Measurements from ENCODE around the gene SLC27A2. TPM values are rescaled to one million over a fixed set of nuclear protein-coding genes. Genes with fewer than 3 reads are reported as not detected.

SLC27A2 gene
- total and polyA plus RNA-seq, 4 donors: 0.39 to 2.1 TPM; not detected in 2

DNA sequence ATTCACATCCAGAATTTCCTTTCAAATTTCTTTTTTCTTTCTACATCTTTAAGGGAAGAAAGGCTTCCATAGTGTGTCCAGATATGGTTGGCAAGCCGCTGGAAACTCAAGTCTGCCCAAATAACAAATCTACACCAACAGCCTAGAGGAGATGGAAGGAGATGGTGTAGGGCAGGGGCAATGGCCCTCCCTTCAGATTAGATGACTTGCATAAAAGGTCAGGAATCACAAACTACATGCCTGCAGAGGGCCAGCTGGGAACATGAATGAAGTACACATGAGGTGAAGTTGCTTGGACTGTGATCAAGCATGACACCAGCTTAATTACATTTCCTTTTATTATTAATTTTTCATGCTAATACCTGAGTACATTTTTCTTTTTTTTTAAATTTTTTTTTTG is 10.2 kb downstream of the SLC27A2 start:
- peaks cover 2% of the 10 kb centered on the region for H3K9me3 ChIP-seq (ENCODE audit: control insufficient read depth, low read length)
- H3K36me3 ChIP-seq (ENCODE audit: control insufficient read depth in 1 of 2, insufficient read depth in 2 of 2, low read length in 1 of 2): no peaks in the 10 kb centered on the region
- peaks cover 2% of the 10 kb centered on the region in 2 donors for H3K27me3 ChIP-seq (ENCODE audit: control insufficient read depth in 1 of 2, insufficient read depth in 2 of 2, low read length in 1 of 2)
- no peak overlapping the region for H3K27ac ChIP-seq (ENCODE audit: low read depth in 1 of 2, low read length in 2 of 2)
- DNase-seq (no peak), ATAC-seq (ENCODE audit: low FRiP score) (no peak)
- no peaks in the 10 kb centered on the region for H3K4me1 ChIP-seq (ENCODE audit: control insufficient read depth in 1 of 2, insufficient read depth in 2 of 2, low read length in 2 of 2)
- WGBS, 2 donors: 91 to 93% methylated on average over 1 of the region's 1 CpG
- intact Hi-C loops (cut with DNase I): no loop called here
- no peak overlapping the region for H3K4me3 ChIP-seq (ENCODE audit: low read length in 2 of 2)

DNA sequence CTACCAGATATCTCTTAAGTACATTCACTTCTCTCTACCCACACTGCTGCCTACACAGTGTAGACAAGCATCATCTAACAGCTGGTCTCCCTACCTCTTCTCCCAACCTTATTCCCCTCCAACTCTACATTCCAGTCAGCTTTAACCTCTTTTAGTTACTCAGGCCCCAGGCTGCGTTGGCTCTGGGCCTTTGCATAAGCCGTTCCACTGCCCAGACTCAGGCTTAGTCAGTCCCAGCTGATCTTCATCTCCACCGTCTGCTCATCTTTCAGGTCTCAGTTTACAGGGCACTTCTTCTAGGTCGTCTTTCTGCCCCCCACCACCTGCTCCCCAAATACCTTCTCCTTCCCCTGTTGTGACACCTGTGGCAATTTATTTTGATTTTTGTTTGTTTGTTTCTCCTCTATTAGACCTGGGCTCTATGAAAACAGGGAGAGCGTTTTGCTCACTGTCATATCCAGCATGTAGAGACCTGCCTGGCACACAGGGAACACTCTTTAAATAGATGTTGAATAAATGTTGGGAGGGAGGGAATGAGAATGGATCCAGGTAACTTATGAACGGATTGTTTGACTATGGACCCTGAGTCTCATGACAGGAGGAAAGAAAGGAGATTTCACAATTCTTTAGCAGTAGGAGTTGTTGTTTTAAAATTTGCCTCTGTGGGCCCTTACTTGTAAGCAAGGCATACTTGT is 11.1 kb downstream of the SLC27A2 start:
- DNase-seq (no peak), ATAC-seq (ENCODE audit: low FRiP score) (no peak)
- H3K27ac ChIP-seq (ENCODE audit: low read depth in 1 of 2, low read length in 2 of 2): no peak overlapping the region
- WGBS, 2 donors: 72 to 79% methylated on average over 6 of the region's 6 CpGs
- H3K36me3 ChIP-seq (ENCODE audit: control insufficient read depth in 1 of 2, insufficient read depth in 2 of 2, low read length in 1 of 2): no peaks in the 10 kb centered on the region
- peaks cover 2% of the 10 kb centered on the region for H3K9me3 ChIP-seq (ENCODE audit: control insufficient read depth, low read length)
- no peaks in the 10 kb centered on the region for H3K4me1 ChIP-seq (ENCODE audit: control insufficient read depth in 1 of 2, insufficient read depth in 2 of 2, low read length in 2 of 2)
- peaks cover 0 to 2% of the 10 kb centered on the region in 2 donors for H3K27me3 ChIP-seq (ENCODE audit: control insufficient read depth in 1 of 2, insufficient read depth in 2 of 2, low read length in 1 of 2)
- H3K4me3 ChIP-seq (ENCODE audit: low read length in 2 of 2): no peak overlapping the region
- intact Hi-C loops (cut with DNase I): no loop called here

DNA sequence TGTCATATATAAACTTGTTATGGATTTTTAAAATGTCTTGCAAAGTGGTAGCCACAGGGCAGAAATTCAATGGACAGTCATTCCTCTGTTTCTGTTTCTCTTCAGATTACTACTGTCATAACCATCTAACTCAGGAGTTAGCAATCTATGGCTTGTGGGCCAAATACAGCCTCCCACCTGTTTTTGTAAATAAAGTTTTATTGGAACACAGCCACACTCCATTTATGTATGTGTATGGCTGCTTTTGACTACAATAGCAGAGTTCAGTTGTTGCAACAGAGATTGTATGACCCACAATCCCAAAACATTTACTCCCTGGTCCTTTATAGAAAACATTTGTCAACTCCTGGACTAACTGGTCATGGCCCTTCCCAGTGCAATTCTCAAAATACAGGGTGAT is 20.0 kb downstream of the SLC27A2 start:
- H3K9me3 ChIP-seq (ENCODE audit: control insufficient read depth, low read length): no peaks in the 10 kb centered on the region
- H3K27ac ChIP-seq (ENCODE audit: low read depth in 1 of 2, low read length in 2 of 2): no peak overlapping the region
- DNase-seq (no peak), ATAC-seq (ENCODE audit: low FRiP score) (no peak)
- intact Hi-C loops (cut with DNase I): no loop called here
- H3K4me3 ChIP-seq (ENCODE audit: low read length in 2 of 2): no peak overlapping the region
- H3K27me3 ChIP-seq (ENCODE audit: control insufficient read depth in 1 of 2, insufficient read depth in 2 of 2, low read length in 1 of 2): no peaks in the 10 kb centered on the region
- H3K4me1 ChIP-seq (ENCODE audit: control insufficient read depth in 1 of 2, insufficient read depth in 2 of 2, low read length in 2 of 2): no peaks in the 10 kb centered on the region
- no peaks in the 10 kb centered on the region for H3K36me3 ChIP-seq (ENCODE audit: control insufficient read depth in 1 of 2, insufficient read depth in 2 of 2, low read length in 1 of 2)

DNA sequence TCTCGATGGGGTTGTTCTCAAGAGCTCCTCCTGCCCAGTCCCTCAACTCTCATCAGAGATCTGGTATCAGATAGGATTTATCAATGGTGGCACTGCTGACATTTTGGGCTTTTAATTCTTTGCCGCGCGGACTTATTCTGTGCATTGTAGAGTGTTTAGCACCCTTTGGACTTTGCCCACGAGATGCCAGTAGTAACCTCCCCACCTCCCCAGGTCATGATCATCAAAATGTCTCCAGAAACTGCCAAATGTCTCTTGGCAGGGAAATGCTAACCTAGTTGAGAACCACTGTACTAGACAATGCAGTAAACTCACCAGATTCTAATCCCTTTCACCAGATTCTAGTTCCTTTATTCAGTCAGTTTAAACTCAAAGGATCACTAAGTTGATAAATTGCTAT is 24.0 kb downstream of the SLC27A2 start:
- H3K27ac ChIP-seq (ENCODE audit: low read depth in 1 of 2, low read length in 2 of 2): no peak overlapping the region
- H3K4me3 ChIP-seq (ENCODE audit: low read length in 2 of 2): no peak overlapping the region
- H3K4me1 ChIP-seq (ENCODE audit: control insufficient read depth in 1 of 2, insufficient read depth in 2 of 2, low read length in 2 of 2): no peaks in the 10 kb centered on the region
- intact Hi-C loops (cut with DNase I): no loop called here
- no peaks in the 10 kb centered on the region for H3K27me3 ChIP-seq (ENCODE audit: control insufficient read depth in 1 of 2, insufficient read depth in 2 of 2, low read length in 1 of 2)
- WGBS, 2 donors: 82 to 89% methylated on average over 5 of the region's 5 CpGs
- no peak for ATAC-seq (ENCODE audit: low FRiP score)
- no peaks in the 10 kb centered on the region for H3K36me3 ChIP-seq (ENCODE audit: control insufficient read depth in 1 of 2, insufficient read depth in 2 of 2, low read length in 1 of 2)
- no peak for DNase-seq
- no peaks in the 10 kb centered on the region for H3K9me3 ChIP-seq (ENCODE audit: control insufficient read depth, low read length)

DNA sequence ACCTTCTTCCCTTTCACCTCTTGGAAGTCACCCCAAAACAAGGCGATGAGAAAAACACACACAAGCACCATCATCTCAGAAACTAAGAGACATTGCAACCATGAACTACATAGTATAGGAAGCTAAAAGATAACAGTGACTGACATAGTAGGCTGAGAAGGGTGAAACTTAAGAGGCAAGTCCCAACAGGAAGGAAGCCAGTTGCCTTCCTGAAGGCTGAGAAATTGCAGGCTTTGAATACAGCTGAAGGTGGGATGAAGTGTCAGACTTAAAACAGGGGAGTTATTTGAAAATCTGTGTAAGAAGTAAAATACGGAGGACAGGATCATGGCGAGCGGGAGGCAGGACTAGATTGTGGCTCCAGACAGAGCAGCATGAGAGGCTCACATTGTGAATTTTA is 27.8 kb downstream of the SLC27A2 start:
- H3K27ac ChIP-seq (ENCODE audit: low read depth in 1 of 2, low read length in 2 of 2): no peak overlapping the region
- ATAC-seq (ENCODE audit: low FRiP score) (no peak), DNase-seq (no peak)
- H3K27me3 ChIP-seq (ENCODE audit: control insufficient read depth in 1 of 2, insufficient read depth in 2 of 2, low read length in 1 of 2): no peaks in the 10 kb centered on the region
- H3K4me1 ChIP-seq (ENCODE audit: control insufficient read depth in 1 of 2, insufficient read depth in 2 of 2, low read length in 2 of 2): no peaks in the 10 kb centered on the region
- WGBS, 2 donors: 87% methylated on average over 4 of the region's 4 CpGs
- intact Hi-C loops (cut with DNase I): no loop called here
- H3K4me3 ChIP-seq (ENCODE audit: low read length in 2 of 2): no peak overlapping the region
- no peaks in the 10 kb centered on the region for H3K9me3 ChIP-seq (ENCODE audit: control insufficient read depth, low read length)
- no peaks in the 10 kb centered on the region for H3K36me3 ChIP-seq (ENCODE audit: control insufficient read depth in 1 of 2, insufficient read depth in 2 of 2, low read length in 1 of 2)

DNA sequence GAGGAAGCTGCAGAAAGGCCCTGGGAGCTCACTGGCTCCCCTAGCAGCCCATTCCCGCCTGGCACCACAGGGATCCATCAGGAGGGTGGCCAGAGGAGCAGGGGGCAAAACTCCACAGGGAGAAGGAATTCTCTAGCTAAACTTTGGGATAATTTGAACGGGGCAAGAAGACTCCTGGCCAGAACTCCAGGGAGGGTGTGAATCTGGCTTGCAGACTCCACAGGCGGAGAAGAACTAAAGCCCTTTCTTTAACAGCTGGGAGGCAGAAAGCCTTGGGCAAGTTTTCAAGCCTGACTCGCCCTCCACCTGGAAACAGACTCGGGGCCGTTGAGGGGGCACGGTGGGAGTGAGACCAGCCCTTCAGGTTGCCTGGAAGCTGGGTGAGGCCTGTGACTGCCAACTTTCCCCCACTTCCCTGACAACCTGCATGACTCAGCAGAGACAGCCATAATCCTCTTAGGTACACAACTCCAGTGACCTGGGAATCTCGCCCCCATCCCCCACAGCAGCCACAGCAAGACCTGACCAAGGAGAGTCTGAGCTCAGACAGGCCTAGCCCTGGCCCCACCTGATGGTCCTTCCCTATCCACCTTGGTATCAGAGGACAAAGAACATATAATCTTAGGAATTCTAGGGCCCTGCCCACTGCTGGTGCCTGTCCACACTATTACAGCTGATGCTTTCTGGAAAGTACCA is 28.6 kb downstream of the SLC27A2 start:
- intact Hi-C loops (cut with DNase I): no loop called here
- Histone ChIP-seq H3K9me3 (ENCODE audit: control insufficient read depth, low read length) (no peaks in the 10 kb centered on the region), H3K36me3 (ENCODE audit: control insufficient read depth in 1 of 2, insufficient read depth in 2 of 2, low read length in 1 of 2) (no peaks in the 10 kb centered on the region), H3K27me3 (ENCODE audit: control insufficient read depth in 1 of 2, insufficient read depth in 2 of 2, low read length in 1 of 2) (no peaks in the 10 kb centered on the region), H3K27ac (ENCODE audit: low read depth in 1 of 2, low read length in 2 of 2) (no peak overlapping the region), H3K4me1 (ENCODE audit: control insufficient read depth in 1 of 2, insufficient read depth in 2 of 2, low read length in 2 of 2) (no peaks in the 10 kb centered on the region), H3K4me3 (ENCODE audit: low read length in 2 of 2) (no peak overlapping the region)
- WGBS, 2 donors: 72 to 81% methylated on average over 8 of the region's 8 CpGs
- ATAC-seq (ENCODE audit: low FRiP score) (no peak), DNase-seq (no peak)

DNA sequence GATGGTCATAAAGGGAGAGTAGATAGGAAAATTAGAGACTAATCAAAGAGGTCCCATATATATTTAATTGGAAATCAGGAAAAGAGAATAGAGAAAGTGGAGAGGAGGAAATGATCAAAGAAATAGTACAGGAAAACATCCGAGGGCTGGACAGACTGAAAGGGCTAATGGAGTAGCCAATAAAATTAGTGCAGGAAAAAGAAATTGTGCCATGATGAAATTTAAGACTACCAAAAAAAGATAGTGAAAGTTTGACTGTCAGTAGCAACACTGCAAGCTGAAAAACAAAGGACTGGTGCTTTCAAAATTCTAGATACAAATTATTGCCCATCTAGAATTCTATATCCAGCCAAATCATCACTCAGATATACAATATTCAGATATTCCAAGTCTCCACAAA is 36.3 kb downstream of the SLC27A2 start:
- Histone ChIP-seq H3K4me3 (ENCODE audit: low read length in 2 of 2) (no peak overlapping the region), H3K4me1 (ENCODE audit: control insufficient read depth in 1 of 2, insufficient read depth in 2 of 2, low read length in 2 of 2) (no peaks in the 10 kb centered on the region), H3K9me3 (ENCODE audit: control insufficient read depth, low read length) (peaks cover 1% of the 10 kb centered on the region), H3K36me3 (ENCODE audit: control insufficient read depth in 1 of 2, insufficient read depth in 2 of 2, low read length in 1 of 2) (no peaks in the 10 kb centered on the region), H3K27ac (ENCODE audit: low read depth in 1 of 2, low read length in 2 of 2) (no peak overlapping the region), H3K27me3 (ENCODE audit: control insufficient read depth in 1 of 2, insufficient read depth in 2 of 2, low read length in 1 of 2) (no peaks in the 10 kb centered on the region)
- ATAC-seq (ENCODE audit: low FRiP score) (no peak), DNase-seq (no peak)
- 54 to 64% methylated on average over 1 of the region's 1 CpG for WGBS, 2 donors
- intact Hi-C loops (cut with DNase I): no loop called here

DNA sequence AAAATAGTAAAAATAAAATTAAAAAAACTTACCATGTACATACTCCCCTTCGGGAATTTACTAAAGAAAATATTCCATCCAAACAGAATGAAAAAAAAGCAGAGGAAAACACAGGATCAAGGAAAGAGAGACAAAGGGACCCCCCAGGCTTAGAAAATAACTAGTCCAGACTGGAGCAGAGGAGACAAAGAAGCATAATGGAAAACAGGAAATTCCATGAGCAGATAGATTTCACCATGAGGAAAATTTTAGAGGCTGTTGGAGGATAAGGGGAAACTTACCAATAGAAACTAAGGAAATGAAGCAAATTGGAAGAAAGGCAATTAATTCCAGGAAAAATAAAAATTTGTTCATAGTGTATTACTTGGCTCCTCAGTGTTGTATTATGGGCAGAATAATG is 36.7 kb downstream of the SLC27A2 start:
- Histone ChIP-seq H3K27me3 (ENCODE audit: control insufficient read depth in 1 of 2, insufficient read depth in 2 of 2, low read length in 1 of 2) (no peaks in the 10 kb centered on the region), H3K9me3 (ENCODE audit: control insufficient read depth, low read length) (peaks cover 1% of the 10 kb centered on the region), H3K4me1 (ENCODE audit: control insufficient read depth in 1 of 2, insufficient read depth in 2 of 2, low read length in 2 of 2) (no peaks in the 10 kb centered on the region), H3K4me3 (ENCODE audit: low read length in 2 of 2) (no peak overlapping the region), H3K36me3 (ENCODE audit: control insufficient read depth in 1 of 2, insufficient read depth in 2 of 2, low read length in 1 of 2) (no peaks in the 10 kb centered on the region), H3K27ac (ENCODE audit: low read depth in 1 of 2, low read length in 2 of 2) (no peak overlapping the region)
- ATAC-seq (ENCODE audit: low FRiP score) (no peak), DNase-seq (no peak)
- intact Hi-C loops (cut with DNase I): no loop called here
- WGBS, 2 donors: 57 to 63% methylated on average over 1 of the region's 1 CpG

DNA sequence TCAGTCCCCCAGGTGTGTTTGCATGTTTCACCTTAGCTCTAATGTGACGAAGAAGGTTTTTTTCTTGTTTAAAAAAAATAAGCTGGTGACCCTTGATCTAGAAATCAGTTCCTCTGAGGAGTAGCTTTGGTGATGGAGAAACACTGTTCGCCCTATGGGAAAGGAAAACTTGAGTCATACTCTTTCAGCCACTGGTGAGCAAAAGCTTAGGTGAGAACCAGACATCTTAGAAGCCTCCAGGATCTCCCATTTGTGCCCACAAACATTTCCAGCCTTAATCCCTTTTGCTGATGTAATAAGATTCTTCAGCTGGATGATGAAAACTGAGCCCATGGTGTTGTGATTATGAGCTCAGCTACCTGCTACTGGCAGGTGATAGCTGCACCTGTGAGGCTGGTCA is 37.8 kb downstream of the SLC27A2 start:
- 83 to 84% methylated on average over 2 of the region's 2 CpGs for WGBS, 2 donors
- H3K27ac ChIP-seq (ENCODE audit: low read depth in 1 of 2, low read length in 2 of 2): no peak overlapping the region
- H3K4me1 ChIP-seq (ENCODE audit: control insufficient read depth in 1 of 2, insufficient read depth in 2 of 2, low read length in 2 of 2): no peaks in the 10 kb centered on the region
- no peaks in the 10 kb centered on the region for H3K36me3 ChIP-seq (ENCODE audit: control insufficient read depth in 1 of 2, insufficient read depth in 2 of 2, low read length in 1 of 2)
- intact Hi-C loops (cut with DNase I): no loop called here
- no peak overlapping the region for H3K4me3 ChIP-seq (ENCODE audit: low read length in 2 of 2)
- peaks cover 1% of the 10 kb centered on the region for H3K9me3 ChIP-seq (ENCODE audit: control insufficient read depth, low read length)
- DNase-seq (no peak), ATAC-seq (ENCODE audit: low FRiP score) (no peak)
- H3K27me3 ChIP-seq (ENCODE audit: control insufficient read depth in 1 of 2, insufficient read depth in 2 of 2, low read length in 1 of 2): no peaks in the 10 kb centered on the region

Measured in aorta (tissue), 5 donors.